Non-pigmented ciliary epithelial cell (primary cell): ENCODE results near the gene IFI27L2.

Source experiments
- DNase-seq: peaks from one replicate; pipeline ENCODE4 v3.0.0-alpha.2; 2010; ENCODE audit warnings: low read depth

Gene IFI27L2

GRCh38 chr14:94100847-94101246 is 28.6 kb downstream of the IFI27L2 start:
- DNase-seq = peak; percentile 48

- DNase-seq = no peak
These were observed 30.4 kb downstream of the IFI27L2 start for GRCh38 chr14:94099006-94099405.

GRCh38 chr14:94098326-94098992 is 30.9 kb downstream of the IFI27L2 start:
- DNase-seq = no peak

- DNase-seq = no peak
These were observed 32.3 kb downstream of the IFI27L2 start for GRCh38 chr14:94097091-94097490.

- DNase-seq = no peak
These were observed 36.0 kb downstream of the IFI27L2 start for GRCh38 chr14:94093418-94093817.

- DNase-seq = no peak
These were observed 39.9 kb downstream of the IFI27L2 start for GRCh38 chr14:94089479-94089878.

- DNase-seq = no peak
These were observed 40.9 kb downstream of the IFI27L2 start for GRCh38 chr14:94088516-94088915.

GRCh38 chr14:94087891-94088290 is 41.5 kb downstream of the IFI27L2 start:
- DNase-seq = no peak

GRCh38 chr14:94081386-94081820 is 48.0 kb downstream of the IFI27L2 start:
- no peak for DNase-seq

GRCh38 chr14:94080621-94081385 is 48.6 kb downstream of the IFI27L2 start, which contains the start of the genes DDX24 and IFI27L1:
DDX24 (minus strand) TSS chr14:94081202; CDS start chr14:94079742, 1,460 bp downstream.
IFI27L1 (plus strand) TSS chr14:94081310; CDS start chr14:94096938, 15,628 bp downstream.
- peak; percentile 67 for DNase-seq

GRCh38 chr14:94079891-94080620 is 49.3 kb downstream of the IFI27L2 start:
- DNase-seq = no peak

GRCh38 chr14:94077823-94078222 is 51.6 kb downstream of the IFI27L2 start:
- no peak for DNase-seq
